ELR (cell line): ENCODE measurements around the gene EIF4E2.

Source experiments
- DNase-seq: peaks from one replicate; pipeline ENCODE4 v3.0.0-alpha.2; 2015; ENCODE audit warnings: low read depth

EIF4E2 gene

GRCh38 chr2:232538671-232539070, 11.8 kb upstream of the EIF4E2 start:
- DNase-seq: no peak

GRCh38 chr2:232539298-232540231, 10.9 kb upstream of the EIF4E2 start, which contains the start of gene CHRNG:
TSS of gene CHRNG (plus strand) at chr2:232539692. CDS start at chr2:232539748, 56 bp downstream.
- no peak for DNase-seq

- DNase-seq: no peak
Observed at GRCh38 chr2:232540441-232541041, 9.9 kb upstream of the EIF4E2 start.

- no peak for DNase-seq
Observed at GRCh38 chr2:232541195-232541960, 9.1 kb upstream of the EIF4E2 start.

- DNase-seq: no peak
Observed at GRCh38 chr2:232541961-232542714, 8.4 kb upstream of the EIF4E2 start.

GRCh38 chr2:232542715-232543467, 7.6 kb upstream of the EIF4E2 start:
- no peak for DNase-seq

GRCh38 chr2:232543491-232543890, 7.0 kb upstream of the EIF4E2 start:
- DNase-seq: no peak

GRCh38 chr2:232543928-232544631, 6.4 kb upstream of the EIF4E2 start:
- DNase-seq: no peak

GRCh38 chr2:232544674-232545073, 5.8 kb upstream of the EIF4E2 start:
- no peak for DNase-seq

GRCh38 chr2:232545511-232546375, 4.7 kb upstream of the EIF4E2 start:
- no peak for DNase-seq

GRCh38 chr2:232547991-232548390, 2.5 kb upstream of the EIF4E2 start:
- DNase-seq: no peak

- DNase-seq: peak; percentile 10
Observed at GRCh38 chr2:232549655-232550353, 685 bp upstream of the EIF4E2 start.

- DNase-seq: no peak
Observed at GRCh38 chr2:232551250-232551638, 755 bp downstream of the EIF4E2 start.

- DNase-seq: no peak
Observed at GRCh38 chr2:232551776-232552175, 1.3 kb downstream of the EIF4E2 start.

- no peak for DNase-seq
Observed at GRCh38 chr2:232556426-232556825, 5.9 kb downstream of the EIF4E2 start.

- DNase-seq: no peak
Observed at GRCh38 chr2:232562515-232563151, 12.1 kb downstream of the EIF4E2 start.

GRCh38 chr2:232563580-232563979, 13.1 kb downstream of the EIF4E2 start:
- peak; percentile 28 for DNase-seq

- no peak for DNase-seq
Observed at GRCh38 chr2:232567721-232568120, 17.2 kb downstream of the EIF4E2 start.
